Head of caudate nucleus (tissue), 42 donors: ENCODE results near the gene NKAIN4.
"Not testable (repeated sequence)": the region's sequence is repeated elsewhere in the genome, so short reads cannot be mapped to it uniquely, and the experiment has no call there.

Source experiments
- DNase-seq, 42 donors: peaks; one replicate each; pipeline versions ENCODE4 v3.0.0 to v3.0.0-alpha.2; 2020 to 2021; ENCODE audit warnings: mixed read lengths in 7 of 42
- intact Hi-C: fragments of 100-400 bp; cut with DNase I; formaldehyde crosslinking; loops from one replicate; pipeline ENCODE4 v1.15.0; 2022

The NKAIN4 gene

GRCh38 chr20:63227260-63227659, 27.0 kb downstream of the NKAIN4 start:
- DNase-seq, result no peak
- intact Hi-C loops, result no loop called here

- no peak for DNase-seq
- intact Hi-C loops, result no loop called here
Measured at GRCh38 chr20:63226042-63226943, 28.0 kb downstream of the NKAIN4 start.

GRCh38 chr20:63225082-63225454, 29.2 kb downstream of the NKAIN4 start:
- DNase-seq, result no peak
- intact Hi-C loops, result no loop called here

- peak in 8 of 42 donors; percentile 17 to 58 (median 40) for DNase-seq
- intact Hi-C loops, result no loop called here
Measured at GRCh38 chr20:63224412-63225081, 29.7 kb downstream of the NKAIN4 start.

GRCh38 chr20:63223826-63224207, 30.4 kb downstream of the NKAIN4 start:
- no peak for DNase-seq
- intact Hi-C loops, result no loop called here

- DNase-seq, result peak in 35 of 42 donors; percentile 15 to 83 (median 62)
- intact Hi-C loops, result no loop called here
Measured at GRCh38 chr20:63223121-63223825, 31.0 kb downstream of the NKAIN4 start.

- intact Hi-C loops, result no loop called here
Measured at GRCh38 chr20:63222541-63222940, 31.7 kb downstream of the NKAIN4 start.

GRCh38 chr20:63221400-63222053, 32.7 kb downstream of the NKAIN4 start:
- DNase-seq, intact Hi-C loops: not testable (repeated sequence)

More at GRCh38 chr20:63222541-63222940, 31.7 kb downstream of the NKAIN4 start:
- no peak for DNase-seq

GRCh38 chr20:63220696-63221399, 33.4 kb downstream of the NKAIN4 start:
- DNase-seq, result no peak
- intact Hi-C loops, result no loop called here

GRCh38 chr20:63219866-63220521, 34.3 kb downstream of the NKAIN4 start:
- DNase-seq, result peak in 36 of 42 donors; percentile 19 to 81 (median 52)
- intact Hi-C loops, result no loop called here

- DNase-seq, result no peak
- intact Hi-C loops, result no loop called here
Measured at GRCh38 chr20:63219447-63219821, 34.8 kb downstream of the NKAIN4 start.

- no peak for DNase-seq
- intact Hi-C loops, result no loop called here
Measured at GRCh38 chr20:63218701-63219446, 35.4 kb downstream of the NKAIN4 start.

- DNase-seq, result no peak
- intact Hi-C loops, result no loop called here
Measured at GRCh38 chr20:63217706-63218105, 36.6 kb downstream of the NKAIN4 start.

GRCh38 chr20:63216849-63217471, 37.3 kb downstream of the NKAIN4 start:
- intact Hi-C loops, result no loop called here

GRCh38 chr20:63216041-63216848, 38.0 kb downstream of the NKAIN4 start, which contains the start of gene YTHDF1:
TSS of gene YTHDF1 (minus strand) at chr20:63216131. CDS start at chr20:63215892, 239 bp downstream.
- intact Hi-C loops, result no loop called here
- DNase-seq, result peak; percentile 84 to 98 (median 95)

More at GRCh38 chr20:63216849-63217471, 37.3 kb downstream of the NKAIN4 start:
- no peak for DNase-seq
